ENCODE results near the gene BRWD1. TPM values are rescaled to one million over a fixed set of nuclear protein-coding genes. Genes with fewer than 3 reads are reported as not detected.

BRWD1 gene
- total and polyA plus RNA-seq, 7 donors = 8.3 to 92.5 (median 53.5) TPM

DNA sequence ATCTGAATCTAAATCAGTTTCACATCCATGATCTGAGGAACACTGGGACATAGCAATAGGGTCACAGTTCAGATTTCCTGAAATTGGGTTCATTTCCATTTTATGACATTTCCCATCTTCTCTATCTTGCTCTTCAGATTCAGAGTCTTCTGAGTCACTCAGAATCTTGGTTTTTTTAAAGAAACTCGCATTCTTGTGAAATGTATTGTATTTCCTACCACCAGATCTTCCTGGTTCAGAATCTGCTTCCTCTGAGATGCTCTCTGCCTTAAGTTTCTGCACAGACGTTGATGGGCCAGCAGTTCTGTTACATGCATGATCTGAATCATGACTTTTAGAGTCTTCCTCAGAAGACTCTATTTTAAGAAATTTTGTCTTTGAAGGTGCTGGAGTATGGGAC is 114.6 kb downstream of the BRWD1 start:
- peaks cover 0 to 8% (median 0%) of the 10 kb centered on the region in 4 donors for H3K4me1 ChIP-seq
- no peak overlapping the region for H3K4me3 ChIP-seq
- no peak for DNase-seq
- no peak overlapping the region for H3K27ac ChIP-seq
- peaks cover 12 to 92% (median 24%) of the 10 kb centered on the region in 4 donors for H3K36me3 ChIP-seq
- 82 to 85% methylated on average over 2 of the region's 2 CpGs for WGBS, 2 donors
- no peaks in the 10 kb centered on the region for H3K9me3 ChIP-seq
- H3K27me3 ChIP-seq = no peaks in the 10 kb centered on the region
- TF ChIP-seq POLR2AphosphoS5 (IDR thresholded peaks at IDR 0.05) (no peak), POLR2A (IDR thresholded peaks at IDR 0.05) (no peak)
- intact Hi-C loops (cut with DNase I) = no loop called here

DNA sequence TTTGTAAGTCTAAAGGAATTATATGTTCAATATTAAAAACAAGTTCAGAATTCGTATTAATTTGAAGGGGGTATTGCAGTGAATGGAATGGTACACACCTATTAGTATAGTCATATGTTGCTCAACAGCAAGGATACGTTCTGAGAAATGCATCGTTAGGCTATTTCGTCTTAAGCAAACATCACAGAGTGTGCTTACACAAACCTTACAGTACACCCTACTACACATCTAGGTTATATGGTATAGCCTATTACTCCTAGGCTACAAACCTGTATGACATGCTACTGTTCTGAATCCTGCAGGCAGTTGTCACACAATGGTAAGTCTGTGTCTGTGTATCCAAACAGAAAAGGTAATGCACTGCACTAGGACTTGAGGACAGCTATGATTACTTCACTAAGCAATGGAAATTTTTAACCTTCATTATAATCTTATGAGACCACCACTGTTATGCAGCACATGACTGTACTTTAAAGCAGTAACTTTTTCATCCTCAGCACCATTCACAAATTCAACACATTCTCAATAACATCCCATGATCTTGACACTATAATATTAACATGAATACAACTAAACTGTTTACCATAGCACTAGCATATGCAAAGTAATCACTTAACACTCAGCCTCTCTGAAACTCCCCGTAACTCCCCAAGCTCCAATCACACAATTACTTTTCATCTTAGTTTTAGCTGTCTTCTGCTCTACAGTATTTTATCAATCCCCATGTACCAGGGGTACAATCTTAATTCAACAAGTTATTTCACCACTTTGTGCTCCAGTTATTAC is 115.8 kb downstream of the BRWD1 start:
- H3K27me3 ChIP-seq = no peaks in the 10 kb centered on the region
- H3K4me3 ChIP-seq = no peak overlapping the region
- no peak overlapping the region for H3K27ac ChIP-seq
- H3K9me3 ChIP-seq = no peaks in the 10 kb centered on the region
- 41 to 65% methylated on average over 5 of the region's 5 CpGs for WGBS, 2 donors
- intact Hi-C loops (cut with DNase I) = no loop called here
- TF ChIP-seq POLR2AphosphoS5 (IDR thresholded peaks at IDR 0.05) = no peak
- no peak for TF ChIP-seq EP300 (IDR thresholded peaks at IDR 0.05)
- no peak for TF ChIP-seq CTCF (IDR thresholded peaks at IDR 0.05)
- no peak for TF ChIP-seq POLR2A (IDR thresholded peaks at IDR 0.05)
- H3K36me3 ChIP-seq = peaks cover 12 to 97% (median 24%) of the 10 kb centered on the region in 4 donors
- H3K4me1 ChIP-seq = peaks cover 0 to 8% (median 0%) of the 10 kb centered on the region in 4 donors
- DNase-seq = no peak

DNA sequence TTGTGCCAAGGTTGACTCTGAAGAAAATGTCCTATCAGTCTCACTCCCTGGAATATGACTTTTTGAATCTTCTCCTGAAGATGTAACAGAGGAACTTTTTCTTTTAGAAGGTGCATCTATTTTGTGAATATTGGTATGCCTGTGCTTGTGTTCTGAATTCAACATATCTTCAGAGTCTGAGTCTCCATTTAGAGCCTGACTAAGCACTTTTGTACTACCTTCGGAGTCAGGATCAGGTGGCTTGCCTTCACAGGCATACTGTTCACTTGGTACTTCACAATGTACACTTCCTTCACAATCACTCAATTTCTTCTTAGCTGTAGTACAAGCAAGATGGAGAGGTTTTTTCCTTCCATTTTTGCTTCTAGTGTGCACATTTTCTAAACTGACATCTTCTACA is 116.6 kb downstream of the BRWD1 start:
- Histone ChIP-seq H3K9me3 (no peaks in the 10 kb centered on the region), H3K4me3 (no peak overlapping the region), H3K27ac (no peak overlapping the region), H3K4me1 (peaks cover 0 to 8% (median 0%) of the 10 kb centered on the region in 4 donors), H3K36me3 (peaks cover 12 to 89% (median 22%) of the 10 kb centered on the region in 4 donors), H3K27me3 (no peaks in the 10 kb centered on the region)
- TF ChIP-seq POLR2A (IDR thresholded peaks at IDR 0.05) (no peak), CTCF (IDR thresholded peaks at IDR 0.05) (no peak)
- DNase-seq = no peak
- intact Hi-C loops (cut with DNase I) = no loop called here
- 92 to 93% methylated on average over 1 of the region's 1 CpG for WGBS, 2 donors

DNA sequence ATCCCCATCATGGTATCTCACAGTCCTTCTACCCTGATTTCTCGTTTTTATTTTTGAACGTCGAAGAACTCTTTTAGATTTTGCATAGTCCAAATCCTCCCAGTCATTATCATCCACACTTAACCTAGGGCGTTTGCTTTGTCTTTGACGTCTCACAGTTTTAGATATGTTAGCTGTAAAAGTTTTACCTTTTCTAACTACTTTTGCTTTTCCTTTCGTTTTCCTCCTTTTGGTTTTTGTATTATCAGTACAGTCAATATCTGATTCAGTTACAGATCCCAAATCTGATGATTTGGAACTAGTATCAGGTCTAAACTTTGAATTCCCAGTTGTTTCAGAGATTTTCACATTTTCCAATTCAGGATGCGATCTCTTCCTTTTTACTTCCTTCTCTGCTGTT is 117.1 kb downstream of the BRWD1 start:
- Histone ChIP-seq H3K9me3 (no peaks in the 10 kb centered on the region), H3K4me3 (no peak overlapping the region), H3K27me3 (no peaks in the 10 kb centered on the region), H3K27ac (no peak overlapping the region), H3K4me1 (peaks cover 0 to 8% (median 0%) of the 10 kb centered on the region in 4 donors), H3K36me3 (peaks cover 12 to 84% (median 19%) of the 10 kb centered on the region in 4 donors)
- intact Hi-C loops (cut with DNase I) = no loop called here
- 34 to 70% methylated on average over 7 of the region's 7 CpGs for WGBS, 2 donors
- DNase-seq = no peak
- TF ChIP-seq POLR2A (IDR thresholded peaks at IDR 0.05) (no peak), POLR2AphosphoS5 (IDR thresholded peaks at IDR 0.05) (no peak), CTCF (IDR thresholded peaks at IDR 0.05) (no peak), EP300 (IDR thresholded peaks at IDR 0.05) (no peak)

DNA sequence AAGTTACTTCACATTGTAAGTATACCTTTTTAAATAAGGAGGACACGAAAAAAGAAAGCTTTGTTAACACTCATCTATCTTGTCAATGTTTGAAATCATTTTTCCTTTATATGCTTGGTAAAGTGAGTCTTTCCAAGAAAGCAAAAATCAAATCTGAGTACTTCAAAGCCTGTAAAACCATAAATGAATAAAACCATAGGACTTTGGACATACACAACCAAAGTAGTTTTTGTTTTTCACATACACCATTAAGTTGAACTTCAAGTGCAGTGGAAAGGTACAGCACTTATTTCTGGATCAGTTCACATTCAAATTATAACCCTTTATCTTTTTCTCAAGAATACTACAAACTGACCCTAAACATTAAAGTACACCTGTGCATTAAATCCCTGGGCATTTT is 120.1 kb downstream of the BRWD1 start:
- intact Hi-C loops (cut with DNase I) = no loop called here
- WGBS, 2 donors = 21 to 63% methylated on average over 1 of the region's 1 CpG
- peaks cover 1 to 56% (median 4%) of the 10 kb centered on the region in 4 donors for H3K36me3 ChIP-seq

More for the DNA sequence above, 120.1 kb downstream of the BRWD1 start:
- TF ChIP-seq CTCF (IDR thresholded peaks at IDR 0.05) (no peak), EP300 (IDR thresholded peaks at IDR 0.05) (no peak), POLR2AphosphoS5 (IDR thresholded peaks at IDR 0.05) (no peak), POLR2A (IDR thresholded peaks at IDR 0.05) (no peak)
- Histone ChIP-seq H3K27ac (no peak overlapping the region), H3K9me3 (no peaks in the 10 kb centered on the region), H3K27me3 (no peaks in the 10 kb centered on the region), H3K4me1 (no peaks in the 10 kb centered on the region), H3K4me3 (no peak overlapping the region)
- no peak for DNase-seq

Data from sigmoid colon (tissue), 7 donors.